Stimulated activated CD4-positive, alpha-beta T cell treated with anti-CD3 and anti-CD28 coated beads, Interleukin-2, amount 100 ng/mL, for 48 hours (primary cell): Measurements from ENCODE around the gene C19orf33.

ENCODE experiments used
- DNase-seq, 2 donors: peaks; one replicate each; pipeline ENCODE4 v3.0.0-alpha.2; 2020

The C19orf33 gene

DNA sequence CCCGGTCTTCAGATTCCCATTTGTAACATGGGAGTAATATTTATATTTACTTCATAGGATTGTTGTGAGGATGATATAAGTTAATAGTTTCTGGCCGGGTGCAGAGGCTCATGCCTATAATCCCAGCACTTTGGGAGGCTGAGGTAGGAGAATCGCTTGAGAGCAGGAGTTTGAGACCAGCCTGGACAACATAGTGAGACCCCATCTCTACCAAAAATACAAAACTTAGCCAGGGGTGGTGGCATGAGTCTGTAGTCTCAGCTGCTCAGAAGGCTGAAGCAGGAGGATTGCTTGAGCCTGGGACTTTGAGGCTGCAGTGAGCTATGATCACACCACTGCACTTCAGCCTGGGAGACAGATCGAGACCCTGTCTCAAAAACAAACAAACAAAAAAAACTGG is 42.8 kb downstream of the C19orf33 start:
- DNase-seq = no peak

DNA sequence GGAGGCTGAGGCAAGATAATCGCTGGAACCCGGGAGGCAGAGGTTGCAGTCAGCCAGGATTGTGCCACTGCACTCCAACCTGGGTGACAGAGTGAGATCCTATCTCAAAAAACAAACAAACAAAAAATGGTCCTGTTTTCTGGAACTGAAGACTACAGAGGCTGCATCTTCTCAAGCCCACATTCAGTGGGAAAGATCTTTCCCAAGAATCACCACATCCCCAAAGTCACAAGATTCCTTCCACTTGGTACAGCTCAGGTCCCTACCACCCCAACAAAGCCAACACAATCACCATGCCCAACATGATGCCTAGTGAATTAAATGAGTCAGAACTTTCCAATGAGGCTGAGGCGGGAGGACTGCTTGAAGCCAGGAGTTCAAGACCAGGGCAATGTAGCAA is 46.8 kb downstream of the C19orf33 start:
- no peak for DNase-seq

DNA sequence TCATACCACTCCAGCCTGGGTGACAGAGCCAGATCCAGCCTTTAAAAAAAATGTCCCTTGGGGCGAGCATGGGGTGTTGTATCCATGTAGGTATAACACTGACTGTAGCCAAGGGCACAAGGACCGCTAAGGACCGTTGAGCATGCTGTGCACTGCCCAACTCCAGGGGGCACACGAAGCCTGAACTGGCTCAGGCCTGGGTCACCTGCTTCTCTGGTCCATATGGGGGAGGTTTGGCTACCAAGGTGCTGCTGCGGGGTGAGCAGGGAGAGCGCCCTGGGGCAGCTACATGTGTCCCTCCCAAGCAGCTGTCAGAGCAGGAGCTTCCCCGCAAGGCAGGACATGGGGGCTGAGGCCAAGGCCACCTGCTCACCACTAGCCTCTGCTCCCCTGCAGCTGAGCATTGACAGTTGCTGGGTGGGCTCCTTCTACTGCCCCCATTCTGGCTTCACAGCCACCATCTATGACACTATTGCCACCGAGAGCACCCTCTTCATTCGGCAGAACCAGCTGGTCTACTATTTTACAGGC is 47.9 kb downstream of the C19orf33 start:
- no peak for DNase-seq

DNA sequence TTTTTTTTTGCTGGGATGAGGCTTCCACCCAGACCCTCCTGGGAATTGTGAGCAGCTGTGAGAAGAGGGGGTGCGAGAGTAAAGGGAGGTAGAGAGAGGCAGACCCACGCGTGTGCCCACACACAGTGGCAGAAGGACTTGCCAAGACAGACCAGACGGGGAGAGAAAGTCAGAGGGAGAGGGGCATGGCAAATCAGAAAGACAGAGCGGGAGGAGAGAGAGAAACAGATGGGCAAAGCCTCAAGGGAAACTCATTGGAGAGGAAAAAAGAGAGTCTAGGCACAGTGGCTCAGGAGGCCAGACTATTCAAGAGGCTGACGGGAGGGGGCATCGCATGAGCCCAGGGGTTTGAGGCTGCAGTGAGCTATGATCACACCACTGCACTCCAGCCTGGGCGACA is 48.6 kb downstream of the C19orf33 start:
- DNase-seq = no peak
